Measurements from ENCODE around the gene POLD4. TPM values are rescaled to one million over a fixed set of nuclear protein-coding genes. Genes with fewer than 3 reads are reported as not detected.

Gene POLD4
- total RNA-seq, 1 donor from 2014 or later = 32.0 TPM

DNA sequence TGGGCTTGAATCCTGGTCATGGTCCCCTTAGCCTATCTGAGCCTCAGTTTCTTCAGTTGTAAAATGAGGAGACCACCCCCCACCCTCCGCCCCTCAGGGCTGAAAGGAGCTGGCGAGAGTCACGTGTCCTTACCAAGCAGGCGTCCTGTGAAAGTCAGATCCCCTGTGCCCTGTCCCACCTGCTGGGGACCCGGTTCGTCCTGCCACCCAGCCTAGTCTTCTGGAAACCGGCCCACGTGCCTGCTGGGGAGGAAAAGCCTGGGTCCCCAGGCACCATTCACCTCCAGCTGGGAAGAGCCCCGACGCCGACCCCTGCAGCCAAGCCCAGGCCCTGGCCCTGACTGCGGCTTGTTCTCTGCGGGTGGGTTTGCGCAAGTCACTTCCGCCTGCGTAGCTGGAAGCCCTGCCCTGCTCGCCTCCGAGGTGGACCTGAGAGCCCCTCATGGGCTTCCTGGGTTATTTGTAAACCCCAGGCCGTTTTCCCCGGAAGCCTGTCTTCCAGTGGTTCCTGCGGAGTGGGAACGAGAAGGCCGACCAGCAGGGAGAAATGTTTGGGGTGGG lies 50.7 kb downstream of the POLD4 start:
- peak overlapping the region; percentile 72 for H3K27ac Mint-ChIP-seq
- H3K9me3 Mint-ChIP-seq = no peaks in the 10 kb centered on the region
- H3K36me3 Mint-ChIP-seq = peaks cover 21% of the 10 kb centered on the region
- DNase-seq (ENCODE audit: low spot score in 2 of 2, unreplicated experiment in 2 of 2) = peak; percentile 22 to 53
- TF ChIP-seq, protein P1, sequence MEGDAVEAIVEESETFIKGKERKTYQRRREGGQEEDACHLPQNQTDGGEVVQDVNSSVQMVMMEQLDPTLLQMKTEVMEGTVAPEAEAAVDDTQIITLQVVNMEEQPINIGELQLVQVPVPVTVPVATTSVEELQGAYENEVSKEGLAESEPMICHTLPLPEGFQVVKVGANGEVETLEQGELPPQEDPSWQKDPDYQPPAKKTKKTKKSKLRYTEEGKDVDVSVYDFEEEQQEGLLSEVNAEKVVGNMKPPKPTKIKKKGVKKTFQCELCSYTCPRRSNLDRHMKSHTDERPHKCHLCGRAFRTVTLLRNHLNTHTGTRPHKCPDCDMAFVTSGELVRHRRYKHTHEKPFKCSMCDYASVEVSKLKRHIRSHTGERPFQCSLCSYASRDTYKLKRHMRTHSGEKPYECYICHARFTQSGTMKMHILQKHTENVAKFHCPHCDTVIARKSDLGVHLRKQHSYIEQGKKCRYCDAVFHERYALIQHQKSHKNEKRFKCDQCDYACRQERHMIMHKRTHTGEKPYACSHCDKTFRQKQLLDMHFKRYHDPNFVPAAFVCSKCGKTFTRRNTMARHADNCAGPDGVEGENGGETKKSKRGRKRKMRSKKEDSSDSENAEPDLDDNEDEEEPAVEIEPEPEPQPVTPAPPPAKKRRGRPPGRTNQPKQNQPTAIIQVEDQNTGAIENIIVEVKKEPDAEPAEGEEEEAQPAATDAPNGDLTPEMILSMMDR (IDR thresholded peaks at IDR 0.05; ENCODE audit: unreplicated experiment) = no peak
- peaks cover 19% of the 10 kb centered on the region for H3K4me1 Mint-ChIP-seq
- H3K4me3 Mint-ChIP-seq = peak overlapping the region; percentile 69
- H3K27me3 Mint-ChIP-seq (ENCODE audit: low read depth) = no peaks in the 10 kb centered on the region

DNA sequence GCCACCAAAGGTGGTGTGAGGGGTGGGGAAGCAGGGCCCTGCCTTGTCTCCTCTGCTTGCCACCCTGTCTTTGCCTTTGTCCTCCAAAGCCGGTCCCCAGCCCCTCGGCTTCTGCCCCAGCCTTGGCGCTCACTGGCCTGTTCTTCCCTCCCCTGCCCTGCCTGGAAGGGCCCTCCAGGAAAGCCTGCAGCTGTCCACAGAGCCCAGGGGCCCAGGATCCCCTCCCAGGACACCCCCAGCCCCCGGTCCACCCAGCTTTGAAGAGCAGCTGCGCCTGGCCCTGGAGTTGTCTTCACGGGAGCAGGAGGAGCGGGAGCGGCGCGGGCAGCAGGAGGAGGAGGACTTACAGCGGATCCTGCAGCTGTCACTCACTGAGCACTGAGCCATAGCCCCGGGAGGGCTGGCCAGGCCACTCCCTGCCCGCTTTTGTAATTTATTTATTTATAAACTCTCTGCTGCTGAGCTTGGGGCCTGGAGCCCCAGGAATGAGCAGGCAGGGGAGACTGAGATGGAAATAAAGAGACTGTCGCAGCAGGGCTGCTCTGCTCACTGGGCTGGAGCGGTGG lies 51.3 kb downstream of the POLD4 start:
- DNase-seq (ENCODE audit: low spot score in 2 of 2, unreplicated experiment in 2 of 2) = peak in 1 of 2 experiments; percentile 19
- peak overlapping the region; percentile 69 for H3K4me3 Mint-ChIP-seq
- H3K9me3 Mint-ChIP-seq = peaks cover under 1% of the 10 kb centered on the region
- H3K27ac Mint-ChIP-seq = peak overlapping the region; percentile 72
- TF ChIP-seq, protein P1 (IDR thresholded peaks at IDR 0.05; ENCODE audit: unreplicated experiment) = no peak
- H3K4me1 Mint-ChIP-seq = peaks cover 19% of the 10 kb centered on the region
- peaks cover 23% of the 10 kb centered on the region for H3K36me3 Mint-ChIP-seq
- no peaks in the 10 kb centered on the region for H3K27me3 Mint-ChIP-seq (ENCODE audit: low read depth)

GRCh38 chr11:67301313-67301921 lies 51.9 kb downstream of the POLD4 start:
- TF ChIP-seq, protein P1 (IDR thresholded peaks at IDR 0.05; ENCODE audit: unreplicated experiment) = no peak
- Mint-ChIP-seq H3K9me3 (peaks cover 7% of the 10 kb centered on the region), H3K27ac (no peak overlapping the region), H3K4me1 (peaks cover 19% of the 10 kb centered on the region), H3K36me3 (peaks cover 29% of the 10 kb centered on the region), H3K27me3 (ENCODE audit: low read depth) (no peaks in the 10 kb centered on the region), H3K4me3 (no peak overlapping the region)
- DNase-seq (ENCODE audit: low spot score in 2 of 2, unreplicated experiment in 2 of 2) = peak in 1 of 2 experiments; percentile 19

Other genes with a start within 250 kb of the POLD4 start
- gene KDM2A, start 234.3 kb downstream of the POLD4 start, total RNA-seq = 135 to 142 TPM (median 138 TPM) in 3 replicates
- 46.4 to 48.4 TPM (median 46.5 TPM) in 3 replicates for gene GRK2, start 87.1 kb downstream of the POLD4 start, total RNA-seq
- 71.3 to 78.5 TPM (median 76.5 TPM) in 3 replicates for gene ANKRD13D, start 64.2 kb downstream of the POLD4 start, total RNA-seq
- gene SSH3, start 50.0 kb downstream of the POLD4 start, total RNA-seq = 50.4 to 59.0 TPM (median 55.4 TPM) in 3 replicates
- 5.9 to 6.3 TPM (median 6.1 TPM) in 3 replicates for gene CLCF1, start 20.1 kb upstream of the POLD4 start, total RNA-seq
- gene RAD9A, start 38.4 kb upstream of the POLD4 start, total RNA-seq = 44.7 to 48.8 TPM (median 48.7 TPM) in 3 replicates
- 103 to 107 TPM (median 103 TPM) in 3 replicates for gene PPP1CA, start 48.3 kb upstream of the POLD4 start, total RNA-seq
- gene TBC1D10C, start 50.5 kb upstream of the POLD4 start, total RNA-seq = 0.41 to 0.82 TPM (median 0.74 TPM) in 3 replicates
- gene CARNS1, start 62.1 kb upstream of the POLD4 start, total RNA-seq = 19.5 to 24.6 TPM (median 21.1 TPM) in 3 replicates
- gene RPS6KB2, start 74.9 kb upstream of the POLD4 start, total RNA-seq = 59.7 to 63.1 TPM (median 62.2 TPM) in 3 replicates
- 1.4 to 1.8 TPM (median 1.6 TPM) in 3 replicates for gene PTPRCAP, start 84.1 kb upstream of the POLD4 start, total RNA-seq
- 70.2 to 75.7 TPM (median 71.7 TPM) in 3 replicates for gene CORO1B, start 89.9 kb upstream of the POLD4 start, total RNA-seq
- 0.16 TPM in 1 of 3 replicates, not detected in the others for gene GPR152, start 99.2 kb upstream of the POLD4 start, total RNA-seq
- gene CABP4, start 101.8 kb upstream of the POLD4 start, total RNA-seq = 0.29 to 0.43 TPM (median 0.33 TPM) in 3 replicates
- 64.3 to 69.3 TPM (median 67.8 TPM) in 3 replicates for gene TMEM134, start 115.7 kb upstream of the POLD4 start, total RNA-seq
- 43.6 to 45.2 TPM (median 44.6 TPM) in 3 replicates for gene AIP, start 129.5 kb upstream of the POLD4 start, total RNA-seq
- gene PITPNM1, start 151.8 kb upstream of the POLD4 start, total RNA-seq = 54.9 to 56.0 TPM (median 55.8 TPM) in 3 replicates
- gene CDK2AP2, start 154.6 kb upstream of the POLD4 start, total RNA-seq = 16.6 to 17.6 TPM (median 17.4 TPM) in 3 replicates
- not detected in 3 replicates for gene CABP2, start 169.9 kb upstream of the POLD4 start, total RNA-seq
- 875 to 906 TPM (median 905 TPM) in 3 replicates for gene GSTP1, start 230.3 kb upstream of the POLD4 start, total RNA-seq

Data from mesothelial cell of epicardium (in vitro differentiated cells).